WTC11 (cell line): ENCODE results near the gene RNU2-1. TPM values are rescaled to one million over a fixed set of nuclear protein-coding genes. Genes with fewer than 3 reads are reported as not detected.
"Not testable (repeated sequence)": the region's sequence is repeated elsewhere in the genome, so short reads cannot be mapped to it uniquely, and the experiment has no call there.

Source experiments
- ATAC-seq: fragments of 200-7000 bp; cut with Tn5 transposase; 2 replicates; pipeline ENCODE4 v1.10.0; 2021; ENCODE audit warnings: mild to moderate bottlenecking, moderate library complexity
- Bru-seq: library from RNA; stranded (reverse); fragments of 400-500 nt; gene quantifications from one replicate; lab custom pipeline; 2021; lab: Mats Ljungman, UMichigan
- CTCF ChIA-PET: fragments of 300-600 bp; sonication (Branson Sonifier 250); formaldehyde crosslinking; loops from one replicate; lab custom pipeline; 2021; ENCODE audit warnings: antibody characterized with exemption; lab: Charles Lee
- POLR2A ChIA-PET: fragments of 350-600 bp; sonication (Branson Sonifier 250); formaldehyde crosslinking; loops from one replicate; lab custom pipeline; 2021; ENCODE audit warnings: antibody characterized with exemption; lab: Charles Lee
- DNase-seq: peaks from one replicate; pipeline ENCODE4 v3.0.0; 2021; ENCODE audit warnings: low spot score
- H3K27ac Mint-ChIP-seq: 2 replicates; pipeline ENCODE4 v1.8.0; 2021; ENCODE audit warnings: mixed read lengths
- H3K27me3 Mint-ChIP-seq: 2 replicates; pipeline ENCODE4 v1.8.0; 2021; ENCODE audit warnings: low read depth, mild to moderate bottlenecking, moderate library complexity, mixed read lengths
- H3K36me3 Mint-ChIP-seq: 2 replicates; pipeline ENCODE4 v1.8.0; 2021; ENCODE audit warnings: mixed read lengths
- H3K4me1 Mint-ChIP-seq: 2 replicates; pipeline ENCODE4 v1.8.0; 2022; ENCODE audit warnings: mixed read lengths
- H3K4me3 Mint-ChIP-seq: 2 replicates; pipeline ENCODE4 v1.8.0; 2021; ENCODE audit warnings: mild to moderate bottlenecking, moderate library complexity, mixed read lengths
- H3K9me3 Mint-ChIP-seq: 2 replicates; pipeline ENCODE4 v1.8.0; 2021; ENCODE audit warnings: mixed read lengths
- long read RNA-seq, 3 experiments: library from RNA in 1 of 3; library from capped mRNA in 1 of 3; library from polyadenylated mRNA in 1 of 3; unstranded in 2 of 3; stranded (forward) in 1 of 3; transcript quantifications; one replicate each; pipeline ENCODE4 v2.0.0, GENCODE V29; 2021
- total RNA-seq: library from RNA; stranded (reverse); gene quantifications from 3 replicates; pipeline ENCODE4 v1.2.3, GENCODE V29; 2021

The RNU2-1 gene
- total RNA-seq, result 5,207 to 6,122 TPM (median 5,885 TPM) in 3 replicates
- Bru-seq, nascent RNA, result not detected
- long read RNA-seq, experiment 1, result 0 reads
- long read RNA-seq, experiment 2, result 0 reads
- long read RNA-seq, experiment 3, result 0 reads

DNA sequence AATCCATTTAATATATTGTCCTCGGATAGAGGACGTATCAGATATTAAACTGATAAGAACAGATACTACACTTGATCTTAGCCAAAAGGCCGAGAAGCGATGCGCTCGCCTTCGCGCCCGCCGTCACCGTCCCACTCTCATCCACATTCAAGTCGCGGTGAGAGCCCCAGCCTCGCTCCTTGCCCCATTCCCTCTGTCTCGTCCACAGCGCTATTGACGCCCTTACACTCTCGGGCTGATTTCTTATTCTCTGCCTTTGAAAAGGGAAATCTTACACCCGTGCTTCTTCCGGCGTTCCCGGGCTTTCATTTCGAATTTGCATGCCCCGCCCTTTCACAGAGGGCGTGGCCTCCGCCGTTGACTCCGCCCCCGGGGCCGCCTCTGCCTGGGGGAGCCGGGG lies at the start of gene RNU2-1:
Gene RNU2-1, minus strand, starts transcription at position 101 of the 400 bp plus-strand sequence.
- H3K4me1 Mint-ChIP-seq, H3K27me3 Mint-ChIP-seq, POLR2A ChIA-PET, H3K4me3 Mint-ChIP-seq, H3K27ac Mint-ChIP-seq, CTCF ChIA-PET, ATAC-seq, H3K9me3 Mint-ChIP-seq, H3K36me3 Mint-ChIP-seq, DNase-seq: not testable (repeated sequence)

DNA sequence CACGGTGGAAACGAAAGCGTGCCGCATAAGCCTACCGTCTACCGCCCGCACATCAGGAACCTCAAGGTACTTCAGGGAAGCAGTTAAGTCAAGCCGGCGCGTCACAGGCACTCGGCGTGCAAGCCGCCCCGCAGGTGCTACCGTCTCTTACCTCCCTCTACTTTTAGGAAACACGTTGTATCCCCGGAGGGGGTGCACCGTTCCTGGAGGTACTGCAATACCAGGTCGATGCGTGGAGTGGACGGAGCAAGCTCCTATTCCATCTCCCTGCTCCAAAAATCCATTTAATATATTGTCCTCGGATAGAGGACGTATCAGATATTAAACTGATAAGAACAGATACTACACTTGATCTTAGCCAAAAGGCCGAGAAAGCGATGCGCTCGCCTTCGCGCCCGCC lies 39.1 kb upstream of the RNU2-1 start:
- H3K27ac Mint-ChIP-seq, H3K4me1 Mint-ChIP-seq, H3K27me3 Mint-ChIP-seq, POLR2A ChIA-PET, H3K4me3 Mint-ChIP-seq, H3K9me3 Mint-ChIP-seq, DNase-seq, CTCF ChIA-PET, H3K36me3 Mint-ChIP-seq: not testable (repeated sequence)
- peak; percentile 28; the same call in 1 of the 2 replicates for ATAC-seq

DNA sequence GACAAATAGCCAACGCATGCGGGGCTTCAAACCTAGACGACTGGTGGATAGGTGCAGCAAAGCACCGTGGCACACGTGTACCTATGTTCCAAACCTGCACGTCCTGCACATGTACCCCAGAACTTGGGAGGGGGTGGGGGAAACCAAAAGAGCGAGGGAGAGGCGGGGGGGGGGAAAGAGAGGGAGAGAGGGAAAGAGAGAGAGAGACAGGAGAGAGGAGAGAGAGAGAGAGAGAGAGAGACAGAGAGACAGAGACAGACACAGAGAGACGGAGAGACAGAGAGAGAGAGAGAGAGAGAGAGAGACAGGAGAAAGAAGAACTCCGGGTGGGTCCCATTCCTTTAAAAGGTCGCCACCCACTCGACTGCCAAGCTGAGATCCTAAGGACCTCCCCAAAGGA lies 38.7 kb upstream of the RNU2-1 start:
- H3K4me1 Mint-ChIP-seq, DNase-seq, H3K27me3 Mint-ChIP-seq, CTCF ChIA-PET, POLR2A ChIA-PET, H3K9me3 Mint-ChIP-seq, H3K36me3 Mint-ChIP-seq, ATAC-seq: not testable (repeated sequence)
- Mint-ChIP-seq H3K27ac (peak overlapping the region; percentile 86), H3K4me3 (peak overlapping the region; percentile 9; the same call in 1 of the 2 replicates)

DNA sequence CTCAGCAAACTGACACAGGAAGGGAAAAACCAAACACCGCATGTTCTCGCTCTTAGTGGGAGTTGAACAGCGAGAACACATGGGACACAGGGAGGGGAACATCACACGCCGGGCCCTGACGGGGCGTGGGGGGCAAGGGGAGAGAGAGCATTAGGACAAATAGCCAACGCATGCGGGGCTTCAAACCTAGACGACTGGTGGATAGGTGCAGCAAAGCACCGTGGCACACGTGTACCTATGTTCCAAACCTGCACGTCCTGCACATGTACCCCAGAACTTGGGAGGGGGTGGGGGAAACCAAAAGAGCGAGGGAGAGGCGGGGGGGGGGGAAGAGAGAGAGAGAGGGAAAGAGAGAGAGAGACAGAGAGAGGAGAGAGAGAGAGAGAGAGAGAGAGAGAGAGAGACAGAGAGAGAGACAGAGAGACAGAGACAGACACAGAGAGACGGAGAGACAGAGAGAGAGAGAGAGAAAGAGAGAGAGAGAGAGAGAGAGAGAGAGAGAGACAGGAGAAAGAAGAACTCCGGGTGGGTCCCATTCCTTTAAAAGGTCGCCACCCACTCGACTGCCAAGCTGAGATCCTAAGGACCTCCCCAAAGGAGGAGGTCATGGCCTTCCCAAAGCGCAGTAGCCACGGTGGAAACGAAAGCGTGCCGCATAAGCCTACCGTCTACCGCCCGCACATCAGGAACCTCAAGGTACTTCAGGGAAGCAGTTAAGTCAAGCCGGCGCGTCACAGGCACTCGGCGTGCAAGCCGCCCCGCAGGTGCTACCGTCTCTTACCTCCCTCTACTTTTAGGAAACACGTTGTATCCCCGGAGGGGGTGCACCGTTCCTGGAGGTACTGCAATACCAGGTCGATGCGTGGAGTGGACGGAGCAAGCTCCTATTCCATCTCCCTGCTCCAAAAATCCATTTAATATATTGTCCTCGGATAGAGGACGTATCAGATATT lies 37.1 kb upstream of the RNU2-1 start:
- DNase-seq, CTCF ChIA-PET, H3K27me3 Mint-ChIP-seq, H3K4me3 Mint-ChIP-seq, H3K4me1 Mint-ChIP-seq, H3K27ac Mint-ChIP-seq, H3K36me3 Mint-ChIP-seq, H3K9me3 Mint-ChIP-seq, POLR2A ChIA-PET: not testable (repeated sequence)
- ATAC-seq, result peak; percentile 30

DNA sequence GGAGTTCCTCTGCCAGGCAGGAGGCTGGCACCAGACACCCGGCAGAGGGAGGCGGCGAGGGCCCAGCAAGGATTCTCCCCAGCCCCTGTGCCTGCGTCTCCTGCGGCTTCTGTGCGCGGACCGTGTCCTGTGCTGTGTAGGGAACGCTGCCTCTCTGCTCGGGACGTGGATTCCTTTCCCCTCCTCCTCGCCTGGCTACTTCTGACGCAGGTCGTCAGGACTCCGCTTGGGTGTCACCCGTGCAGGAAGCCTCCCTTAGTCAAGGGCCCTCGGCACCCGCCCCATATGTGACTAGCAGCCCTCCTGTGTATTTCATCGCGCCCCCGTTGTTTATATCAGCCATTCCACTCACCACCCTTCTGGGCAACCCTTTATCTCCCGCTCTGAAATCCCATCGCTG lies 12.7 kb upstream of the RNU2-1 start:
- H3K4me3 Mint-ChIP-seq, H3K9me3 Mint-ChIP-seq, DNase-seq, H3K27ac Mint-ChIP-seq, CTCF ChIA-PET, POLR2A ChIA-PET, ATAC-seq, H3K27me3 Mint-ChIP-seq, H3K4me1 Mint-ChIP-seq, H3K36me3 Mint-ChIP-seq: not testable (repeated sequence)

DNA sequence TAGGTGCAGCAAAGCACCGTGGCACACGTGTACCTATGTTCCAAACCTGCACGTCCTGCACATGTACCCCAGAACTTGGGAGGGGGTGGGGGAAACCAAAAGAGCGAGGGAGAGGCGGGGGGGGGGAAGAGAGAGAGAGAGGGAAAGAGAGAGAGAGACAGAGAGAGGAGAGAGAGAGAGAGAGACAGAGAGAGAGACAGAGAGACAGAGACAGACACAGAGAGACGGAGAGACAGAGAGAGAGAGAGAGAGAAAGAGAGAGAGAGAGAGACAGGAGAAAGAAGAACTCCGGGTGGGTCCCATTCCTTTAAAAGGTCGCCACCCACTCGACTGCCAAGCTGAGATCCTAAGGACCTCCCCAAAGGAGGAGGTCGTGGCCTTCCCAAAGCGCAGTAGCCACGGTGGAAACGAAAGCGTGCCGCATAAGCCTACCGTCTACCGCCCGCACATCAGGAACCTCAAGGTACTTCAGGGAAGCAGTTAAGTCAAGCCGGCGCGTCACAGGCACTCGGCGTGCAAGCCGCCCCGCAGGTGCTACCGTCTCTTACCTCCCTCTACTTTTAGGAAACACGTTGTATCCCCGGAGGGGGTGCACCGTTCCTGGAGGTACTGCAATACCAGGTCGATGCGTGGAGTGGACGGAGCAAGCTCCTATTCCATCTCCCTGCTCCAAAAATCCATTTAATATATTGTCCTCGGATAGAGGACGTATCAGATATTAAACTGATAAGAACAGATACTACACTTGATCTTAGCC lies 7.0 kb upstream of the RNU2-1 start:
- POLR2A ChIA-PET, ATAC-seq, H3K9me3 Mint-ChIP-seq, H3K27me3 Mint-ChIP-seq, H3K4me3 Mint-ChIP-seq, DNase-seq, H3K36me3 Mint-ChIP-seq, H3K27ac Mint-ChIP-seq, H3K4me1 Mint-ChIP-seq, CTCF ChIA-PET: not testable (repeated sequence)

DNA sequence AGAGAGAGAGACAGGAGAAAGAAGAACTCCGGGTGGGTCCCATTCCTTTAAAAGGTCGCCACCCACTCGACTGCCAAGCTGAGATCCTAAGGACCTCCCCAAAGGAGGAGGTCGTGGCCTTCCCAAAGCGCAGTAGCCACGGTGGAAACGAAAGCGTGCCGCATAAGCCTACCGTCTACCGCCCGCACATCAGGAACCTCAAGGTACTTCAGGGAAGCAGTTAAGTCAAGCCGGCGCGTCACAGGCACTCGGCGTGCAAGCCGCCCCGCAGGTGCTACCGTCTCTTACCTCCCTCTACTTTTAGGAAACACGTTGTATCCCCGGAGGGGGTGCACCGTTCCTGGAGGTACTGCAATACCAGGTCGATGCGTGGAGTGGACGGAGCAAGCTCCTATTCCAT lies 5.8 kb upstream of the RNU2-1 start:
- H3K36me3 Mint-ChIP-seq, H3K4me3 Mint-ChIP-seq, H3K27ac Mint-ChIP-seq, ATAC-seq, POLR2A ChIA-PET, CTCF ChIA-PET, DNase-seq, H3K27me3 Mint-ChIP-seq, H3K4me1 Mint-ChIP-seq, H3K9me3 Mint-ChIP-seq: not testable (repeated sequence)

DNA sequence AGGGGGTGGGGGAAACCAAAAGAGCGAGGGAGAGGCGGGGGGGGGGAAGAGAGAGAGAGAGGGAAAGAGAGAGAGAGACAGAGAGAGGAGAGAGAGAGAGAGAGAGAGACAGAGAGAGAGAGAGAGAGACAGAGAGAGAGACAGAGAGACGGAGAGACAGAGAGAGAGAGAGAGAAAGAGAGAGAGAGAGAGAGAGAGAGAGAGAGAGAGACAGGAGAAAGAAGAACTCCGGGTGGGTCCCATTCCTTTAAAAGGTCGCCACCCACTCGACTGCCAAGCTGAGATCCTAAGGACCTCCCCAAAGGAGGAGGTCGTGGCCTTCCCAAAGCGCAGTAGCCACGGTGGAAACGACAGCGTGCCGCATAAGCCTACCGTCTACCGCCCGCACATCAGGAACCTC lies 514 bp downstream of the RNU2-1 start:
- ATAC-seq, H3K9me3 Mint-ChIP-seq, H3K27ac Mint-ChIP-seq, H3K4me3 Mint-ChIP-seq, H3K4me1 Mint-ChIP-seq, DNase-seq, H3K36me3 Mint-ChIP-seq, H3K27me3 Mint-ChIP-seq, POLR2A ChIA-PET, CTCF ChIA-PET: not testable (repeated sequence)

DNA sequence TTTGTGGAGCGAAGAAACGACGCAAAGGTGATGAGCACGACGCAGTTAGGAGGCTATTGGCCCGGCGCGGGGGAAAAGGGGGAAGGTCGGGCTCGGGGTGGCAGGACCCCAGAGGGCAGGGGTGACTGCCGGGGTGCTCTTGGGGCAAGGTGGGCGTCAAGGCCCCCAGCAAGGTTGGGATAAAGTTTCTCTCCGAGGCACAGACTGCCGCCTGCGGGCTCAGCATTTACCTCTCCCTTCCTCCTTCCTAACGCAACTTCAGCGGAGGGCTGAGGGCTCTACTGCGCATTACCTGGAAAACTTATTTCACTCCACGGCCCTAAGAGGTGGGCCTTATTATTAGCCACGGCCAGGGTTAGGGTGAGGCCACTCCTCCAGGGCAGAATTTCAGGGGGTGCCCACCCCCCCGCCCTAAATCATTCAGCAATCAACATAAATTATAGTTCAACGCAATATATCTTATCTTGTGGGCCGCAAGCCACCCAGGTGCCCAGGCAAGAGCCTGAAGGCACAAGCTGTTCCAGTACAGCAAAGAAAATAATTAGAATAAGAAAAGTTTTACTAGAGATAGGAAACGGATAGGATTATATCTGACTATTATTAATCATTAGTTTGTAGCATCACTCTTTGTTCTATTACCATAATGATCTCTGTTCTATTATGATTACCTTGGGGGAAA lies 1.6 kb downstream of the RNU2-1 start:
- H3K9me3 Mint-ChIP-seq, ATAC-seq, POLR2A ChIA-PET, H3K4me3 Mint-ChIP-seq, H3K36me3 Mint-ChIP-seq, H3K4me1 Mint-ChIP-seq, CTCF ChIA-PET, H3K27me3 Mint-ChIP-seq, H3K27ac Mint-ChIP-seq: not testable (repeated sequence)
- DNase-seq, result peak; percentile 44

DNA sequence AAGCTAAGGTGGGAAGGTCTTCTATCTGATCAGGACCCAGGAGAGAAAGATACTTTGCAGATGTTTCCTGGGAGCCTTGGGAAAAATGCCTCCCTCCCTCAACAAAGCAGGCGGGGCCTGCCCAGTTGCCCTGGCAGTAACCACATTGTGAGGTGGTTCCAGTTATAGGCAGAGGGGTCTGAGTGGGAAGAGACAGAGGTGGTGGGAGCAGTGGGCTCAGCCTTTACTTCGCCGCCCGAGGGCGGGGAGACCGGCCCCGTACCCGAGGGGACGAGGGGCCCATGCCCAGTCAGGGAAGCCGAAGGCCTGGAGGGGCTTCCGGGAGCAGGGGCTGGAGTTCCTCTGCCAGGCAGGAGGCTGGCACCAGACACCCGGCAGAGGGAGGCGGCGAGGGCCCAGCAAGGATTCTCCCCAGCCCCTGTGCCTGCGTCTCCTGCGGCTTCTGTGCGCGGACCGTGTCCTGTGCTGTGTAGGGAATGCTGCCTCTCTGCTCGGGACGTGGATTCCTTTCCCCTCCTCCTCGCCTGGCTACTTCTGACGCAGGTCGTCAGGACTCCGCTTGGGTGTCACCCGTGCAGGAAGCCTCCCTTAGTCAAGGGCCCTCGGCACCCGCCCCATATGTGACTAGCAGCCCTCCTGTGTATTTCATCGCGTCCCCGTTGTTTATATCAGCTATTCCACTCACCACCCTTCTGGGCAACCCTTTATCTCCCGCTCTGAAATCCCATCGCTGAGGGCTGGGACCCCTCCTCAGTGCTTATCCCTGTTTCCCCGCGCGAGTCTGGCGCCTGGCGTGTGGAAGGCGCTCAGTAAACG lies 2.4 kb downstream of the RNU2-1 start:
- H3K9me3 Mint-ChIP-seq, H3K4me1 Mint-ChIP-seq, CTCF ChIA-PET, ATAC-seq, H3K27ac Mint-ChIP-seq, H3K27me3 Mint-ChIP-seq, H3K36me3 Mint-ChIP-seq, POLR2A ChIA-PET, H3K4me3 Mint-ChIP-seq: not testable (repeated sequence)
- DNase-seq, result peak; percentile 4

DNA sequence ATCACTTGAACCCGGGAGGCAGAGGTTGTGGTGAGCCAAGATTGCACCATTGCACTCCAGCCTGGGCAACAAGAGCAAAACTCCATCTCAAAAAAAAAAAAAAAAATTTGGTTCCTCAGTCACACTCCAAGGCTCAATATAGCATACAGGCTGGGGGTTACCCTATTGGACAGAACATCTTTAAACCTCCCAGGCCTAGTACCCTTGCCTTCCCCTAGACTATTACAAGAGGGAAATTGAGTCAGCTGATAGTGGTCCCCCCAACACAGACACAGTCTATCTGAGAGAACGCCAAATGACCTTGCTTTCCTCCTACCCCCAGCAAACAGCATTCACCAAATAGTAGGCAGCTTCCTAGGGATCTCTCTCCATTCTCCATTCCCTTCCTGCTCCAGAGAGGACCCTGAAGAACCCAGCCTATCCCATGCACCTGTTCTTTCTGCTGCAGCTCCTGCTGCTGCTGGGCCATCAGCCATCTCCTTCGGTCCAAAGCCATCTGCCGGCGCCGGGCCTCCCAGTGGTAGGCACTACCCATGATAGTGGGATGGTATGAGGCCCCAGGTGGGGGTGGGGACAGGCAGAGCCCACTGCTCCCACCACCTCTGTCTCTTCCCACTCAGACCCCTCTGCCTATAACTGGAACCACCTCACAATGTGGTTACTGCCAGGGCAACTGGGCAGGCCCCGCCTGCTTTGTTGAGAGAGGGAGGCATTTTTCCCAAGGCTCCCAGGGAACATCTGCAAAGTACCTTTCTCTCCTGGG lies 5.6 kb downstream of the RNU2-1 start, which contains the start of gene CCDC200:
Gene CCDC200, minus strand, starts transcription at position 604 of the 763 bp plus-strand sequence. Its CDS starts 69 bp downstream, at position 535.
- H3K4me1 Mint-ChIP-seq, H3K9me3 Mint-ChIP-seq, CTCF ChIA-PET, ATAC-seq, DNase-seq, H3K27ac Mint-ChIP-seq, H3K4me3 Mint-ChIP-seq, H3K36me3 Mint-ChIP-seq, H3K27me3 Mint-ChIP-seq, POLR2A ChIA-PET: not testable (repeated sequence)
